Calu3 (cell line): Measurements from ENCODE around the gene ADAR. TPM values are rescaled to one million over a fixed set of nuclear protein-coding genes. Genes with fewer than 3 reads are reported as not detected.

ENCODE experiments used
- BruUV-seq: library from RNA; stranded (reverse); fragments of 400-500 nt; replicated peaks from 2 replicates; lab custom pipeline; 2021; lab: Mats Ljungman, UMichigan
- CTCF ChIA-PET: fragments of 300-600 bp; sonication (Branson Sonifier 250); formaldehyde crosslinking; loops from one replicate; lab custom pipeline; 2022; ENCODE audit warnings: antibody characterized with exemption; lab: Charles Lee
- DNase-seq: peaks from one replicate; pipeline ENCODE4 v3.0.0; 2022
- H3K27ac Mint-ChIP-seq: one replicate; pipeline ENCODE4 v1.8.0; 2022; ENCODE audit warnings: mixed read lengths; ENCODE audit not compliant: unreplicated experiment
- H3K27me3 Mint-ChIP-seq: one replicate; pipeline ENCODE4 v1.8.0; 2022; ENCODE audit warnings: mixed read lengths; ENCODE audit not compliant: unreplicated experiment
- H3K36me3 Mint-ChIP-seq: one replicate; pipeline ENCODE4 v1.8.0; 2022; ENCODE audit warnings: mild to moderate bottlenecking, moderate library complexity, mixed read lengths; ENCODE audit not compliant: insufficient read depth, unreplicated experiment
- H3K4me1 Mint-ChIP-seq: one replicate; pipeline ENCODE4 v1.8.0; 2022; ENCODE audit warnings: mild to moderate bottlenecking, low read depth, mixed read lengths; ENCODE audit not compliant: unreplicated experiment
- H3K4me3 Mint-ChIP-seq: one replicate; pipeline ENCODE4 v1.8.0; 2022; ENCODE audit warnings: mild to moderate bottlenecking, low read depth, moderate library complexity, mixed read lengths; ENCODE audit not compliant: unreplicated experiment
- H3K9me3 Mint-ChIP-seq: one replicate; pipeline ENCODE4 v1.8.0; 2022; ENCODE audit warnings: low read depth, mixed read lengths; ENCODE audit not compliant: unreplicated experiment
- CTCF ChIP-seq: fragments of 200-600 bp; IDR thresholded peaks from one replicate; pipeline ENCODE4 v1.8.0; 2022; ENCODE audit warnings: antibody characterized with exemption; ENCODE audit not compliant: unreplicated experiment
- intact Hi-C: fragments of 100-400 bp; cut with micrococcal nuclease; formaldehyde crosslinking; loops from one replicate; pipeline ENCODE4 v1.10.0; 2022; ENCODE audit not compliant: unreplicated experiment
- total RNA-seq: library from RNA; stranded (reverse); gene quantifications from 2 replicates; pipeline ENCODE4 v1.2.3, GENCODE V29; 2022

Gene ADAR
- total RNA-seq, 1 experiment from 2014 or later, result 298 TPM

- H3K27ac Mint-ChIP-seq, result peak overlapping the region; percentile 84
- peak; percentile 94 for DNase-seq
- no TSS peak for BruUV-seq
- no peaks in the 10 kb centered on the region for H3K9me3 Mint-ChIP-seq
- H3K36me3 Mint-ChIP-seq, result peaks cover 49% of the 10 kb centered on the region
- H3K27me3 Mint-ChIP-seq, result peaks cover under 1% of the 10 kb centered on the region
- TF ChIP-seq CTCF, result peak; percentile 94
- CTCF ChIA-PET, result interaction anchor here (0.6 to 1.5 kb wide), 12 partner anchors 8 to 832 kb away, joined by 3 to 11 read pairs (median 3); partner anchors contain the start of genes CHRNB2, INTS3 and KRTCAP2
- peaks cover 16% of the 10 kb centered on the region for H3K4me1 Mint-ChIP-seq
- peak overlapping the region; percentile 83 for H3K4me3 Mint-ChIP-seq
- intact Hi-C loops, result loop anchor here (1.0 to 2.0 kb wide), 3 partner anchors 201 to 525 kb away; no protein-coding TSS in a partner anchor
Observed at GRCh38 chr1:154559466-154560044, 48.4 kb downstream of the ADAR start.

GRCh38 chr1:154558720-154559465 is 49.1 kb downstream of the ADAR start:
- CTCF ChIA-PET, result interaction anchor here (0.8 to 1.5 kb wide), 8 partner anchors 9 to 831 kb away, joined by 3 to 11 read pairs (median 3); partner anchors contain the start of genes CHRNB2, INTS3 and KRTCAP2
- TF ChIP-seq CTCF, result no peak
- Mint-ChIP-seq H3K4me3 (peak overlapping the region; percentile 83), H3K27ac (peak overlapping the region; percentile 84), H3K4me1 (peaks cover 16% of the 10 kb centered on the region), H3K27me3 (no peaks in the 10 kb centered on the region), H3K36me3 (peaks cover 49% of the 10 kb centered on the region), H3K9me3 (no peaks in the 10 kb centered on the region)
- TSS peak; percentile 76 for BruUV-seq
- intact Hi-C loops, result loop anchor here (1.0 to 2.0 kb wide), 3 partner anchors 201 to 526 kb away; no protein-coding TSS in a partner anchor
- peak; percentile 99 for DNase-seq

- intact Hi-C loops, result loop anchor here (2.0 kb wide), 1 partner anchor 527 kb away; no protein-coding TSS in a partner anchor
- no peaks in the 10 kb centered on the region for H3K27me3 Mint-ChIP-seq
Observed at GRCh38 chr1:154557939-154558719, 49.9 kb downstream of the ADAR start, which contains the start of gene UBE2Q1. UBE2Q1 (minus strand) TSS chr1:154558662; CDS start chr1:154558553, 109 bp downstream.

More at GRCh38 chr1:154557939-154558719, 49.9 kb downstream of the ADAR start, which contains the start of gene UBE2Q1:
- peak within 1 kb of the TSS; percentile 84 for H3K27ac Mint-ChIP-seq
- H3K4me3 Mint-ChIP-seq, result peak within 1 kb of the TSS; percentile 83
- no peak for TF ChIP-seq CTCF
- peak; percentile 37 for DNase-seq
- CTCF ChIA-PET, result no interaction called here
- no peaks in the 10 kb centered on the region for H3K9me3 Mint-ChIP-seq
- H3K4me1 Mint-ChIP-seq, result peaks cover 16% of the 10 kb centered on the region
- peaks cover 49% of the 10 kb centered on the region for H3K36me3 Mint-ChIP-seq
- no TSS peak for BruUV-seq
